Sciatic nerve (tissue), 2 donors: Measurements from ENCODE around the gene IFIH1. TPM values are rescaled to one million over a fixed set of nuclear protein-coding genes. Genes with fewer than 3 reads are reported as not detected.

ENCODE experiments used
- ATAC-seq: fragments of 200-7000 bp; cut with Tn5 transposase; one replicate; pipeline ENCODE4 v1.9.1; 2020; ENCODE audit warnings: mild to moderate bottlenecking, moderate library complexity
- DNase-seq: peaks from one replicate; pipeline ENCODE4 v3.0.0-alpha.2; 2020; ENCODE audit warnings: low spot score
- intact Hi-C: fragments of 100-400 bp; cut with DNase I; formaldehyde crosslinking; loops from one replicate; pipeline ENCODE4 v1.14.2; 2022
- total RNA-seq: library from RNA; stranded (reverse); fragmentation: NEBNext Ultra II Directional; extraction: Animal tissue kit (Norgen Biotek cat#: 25700); gene quantifications from one replicate; pipeline ENCODE4 v1.2.1, GENCODE V29; 2021
- donor health status: DM: no; HTN: no; CAD: no.
- donor health status: DM: no; HTN: no; CAD: no.

IFIH1 gene
- total RNA-seq, 1 donor from 2014 or later: 21.0 TPM

DNA sequence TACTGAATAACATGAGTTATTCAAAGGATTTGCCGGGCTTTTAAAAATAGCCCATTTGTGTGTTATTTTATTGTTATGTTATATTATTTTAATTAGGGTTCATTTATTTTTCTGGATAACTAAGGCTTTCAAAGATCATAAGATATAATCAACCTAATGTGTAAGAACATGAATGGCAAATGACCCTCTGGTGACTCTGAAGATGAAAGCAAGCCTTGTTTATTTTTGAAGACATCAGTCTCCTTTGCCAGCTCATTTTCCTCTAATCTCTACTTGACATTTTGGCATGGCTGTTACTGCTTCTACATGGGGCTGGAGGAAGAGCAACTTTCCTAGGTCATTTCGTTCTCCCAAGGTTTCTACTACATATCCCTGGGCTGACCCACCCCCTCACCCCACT, 85.8 kb downstream of the IFIH1 start:
- intact Hi-C loops: no loop called here
- no peak for ATAC-seq
- DNase-seq: no peak

- DNase-seq: no peak
- intact Hi-C loops: no loop called here
- no peak for ATAC-seq
Observed at GRCh38 chr2:162232027-162232426, 86.5 kb downstream of the IFIH1 start.

GRCh38 chr2:162230761-162231160, 87.7 kb downstream of the IFIH1 start:
- DNase-seq (no peak), ATAC-seq (no peak)
- intact Hi-C loops: no loop called here

DNA sequence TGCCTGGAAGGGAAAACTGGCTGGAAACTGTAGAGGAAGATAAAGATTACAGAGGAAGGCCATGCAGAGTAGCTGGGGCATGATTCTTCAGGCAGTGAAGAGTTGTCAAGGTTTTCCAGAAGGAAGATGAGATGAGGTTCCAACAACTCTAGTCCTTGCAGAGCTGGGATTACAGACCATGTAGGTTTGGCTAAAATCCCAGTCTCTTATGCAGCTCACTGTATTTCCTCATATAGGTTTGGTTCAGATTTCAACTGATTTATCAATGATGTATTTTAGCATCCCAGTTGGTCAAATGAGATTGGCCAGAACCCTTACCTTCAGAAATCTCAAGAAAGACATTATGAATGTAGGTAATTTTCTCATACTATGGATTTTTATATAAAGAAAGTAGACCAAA, 91.6 kb downstream of the IFIH1 start:
- DNase-seq: no peak
- ATAC-seq: no peak
- intact Hi-C loops: no loop called here

- peak; percentile 84 for ATAC-seq
- DNase-seq: peak; percentile 73
- intact Hi-C loops: no loop called here
Observed at GRCh38 chr2:162221064-162221463, 97.4 kb downstream of the IFIH1 start.

- DNase-seq (no peak), ATAC-seq (no peak)
- intact Hi-C loops: no loop called here
Observed at GRCh38 chr2:162220368-162220767, 98.1 kb downstream of the IFIH1 start.

- no peak for ATAC-seq
- no peak for DNase-seq
- intact Hi-C loops: no loop called here
Observed at GRCh38 chr2:162219426-162219825, 99.1 kb downstream of the IFIH1 start.

DNA sequence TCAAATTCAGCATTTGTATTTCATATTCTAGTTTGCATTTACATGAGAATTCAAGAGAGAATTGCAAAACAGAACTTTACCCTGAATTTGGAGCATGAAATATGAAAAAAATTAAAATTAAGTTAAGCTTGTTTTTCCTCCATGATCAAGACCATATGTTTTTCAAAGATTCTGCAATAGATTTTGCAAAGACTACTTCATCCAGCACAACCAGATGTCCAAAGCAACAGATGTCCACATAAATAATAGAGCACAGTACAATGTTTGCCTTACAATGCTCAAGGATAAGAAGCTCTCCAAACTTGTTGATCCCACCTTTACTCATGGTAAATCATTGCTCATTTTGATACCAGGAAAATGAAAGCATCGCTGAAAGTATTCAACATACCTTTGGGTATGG, 100.9 kb downstream of the IFIH1 start:
- no peak for DNase-seq
- peak; percentile 44 for ATAC-seq
- intact Hi-C loops: no loop called here

Other genes with a start within 250 kb of the IFIH1 start
- 11.8 TPM for gene DPP4, start 244.5 kb downstream of the IFIH1 start, total RNA-seq
- gene GCG, start 166.4 kb downstream of the IFIH1 start, total RNA-seq: not detected
- 10.4 TPM for gene FAP, start 75.2 kb downstream of the IFIH1 start, total RNA-seq
- gene GCA, start 25.4 kb upstream of the IFIH1 start, total RNA-seq: 35.7 TPM